Mesenteric fat pad (tissue), 1 donor: ENCODE measurements around the gene MAPK6. TPM values are rescaled to one million over a fixed set of nuclear protein-coding genes. Genes with fewer than 3 reads are reported as not detected.

ENCODE experiments used
- DNase-seq: peaks from one replicate; pipeline ENCODE4 v3.0.0-alpha.2; 2020; ENCODE audit warnings: low spot score
- total RNA-seq: library from RNA; stranded (reverse); fragmentation: NEBNext Ultra II Directional; extraction: Animal tissue kit (Norgen Biotek cat#: 25700); gene quantifications from one replicate; pipeline ENCODE4 v1.2.1, GENCODE V29; 2021
- donor health status: DM: yes; HTN: yes; CAD: no.

The MAPK6 gene
- total RNA-seq, 1 donor from 2014 or later = 32.1 TPM

DNA sequence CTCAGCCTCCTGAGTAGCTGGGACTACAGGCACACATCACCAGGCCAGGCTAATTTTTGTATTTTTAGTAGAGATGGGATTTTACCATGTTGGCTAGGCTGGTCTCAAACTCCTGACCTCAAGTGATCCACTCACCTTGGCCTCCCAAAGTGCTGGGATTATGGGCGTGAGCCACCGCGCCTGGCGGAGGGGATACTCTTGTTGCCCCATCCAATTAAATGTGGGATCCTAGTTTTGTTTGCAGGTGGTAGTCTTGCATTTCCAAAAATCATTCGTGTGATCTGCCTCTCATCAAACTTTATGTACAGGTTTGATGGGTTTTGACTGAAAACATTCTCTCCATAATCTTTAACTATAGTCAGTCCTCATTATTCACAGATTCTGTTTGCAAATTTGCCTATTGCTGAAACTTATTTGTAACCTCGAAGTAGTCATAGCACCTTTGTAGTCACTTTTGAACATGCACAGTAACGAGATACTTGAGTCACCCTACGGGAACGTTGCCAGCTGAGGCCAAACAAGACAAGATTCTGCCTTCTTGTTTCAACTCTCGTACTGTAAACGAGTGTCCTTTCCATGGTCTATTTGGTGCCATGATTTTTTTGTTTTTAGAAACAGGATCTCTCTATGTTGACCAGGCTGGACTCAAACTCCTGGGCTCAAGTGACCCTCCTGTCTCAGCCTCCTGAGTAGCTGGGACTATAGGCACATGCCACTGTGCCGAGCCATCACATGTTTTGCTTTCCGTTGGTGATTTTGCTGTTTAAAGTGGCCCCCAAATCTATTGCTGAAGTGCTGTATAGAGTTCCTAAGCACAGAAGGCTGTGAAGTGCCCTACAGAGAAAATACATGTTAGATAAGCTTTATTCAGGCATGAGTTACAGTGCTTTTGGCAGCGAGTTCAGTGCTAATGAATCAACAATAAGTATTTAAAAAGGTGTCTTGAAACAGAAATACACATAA lies 8.1 kb upstream of the MAPK6 start:
- no peak for DNase-seq

DNA sequence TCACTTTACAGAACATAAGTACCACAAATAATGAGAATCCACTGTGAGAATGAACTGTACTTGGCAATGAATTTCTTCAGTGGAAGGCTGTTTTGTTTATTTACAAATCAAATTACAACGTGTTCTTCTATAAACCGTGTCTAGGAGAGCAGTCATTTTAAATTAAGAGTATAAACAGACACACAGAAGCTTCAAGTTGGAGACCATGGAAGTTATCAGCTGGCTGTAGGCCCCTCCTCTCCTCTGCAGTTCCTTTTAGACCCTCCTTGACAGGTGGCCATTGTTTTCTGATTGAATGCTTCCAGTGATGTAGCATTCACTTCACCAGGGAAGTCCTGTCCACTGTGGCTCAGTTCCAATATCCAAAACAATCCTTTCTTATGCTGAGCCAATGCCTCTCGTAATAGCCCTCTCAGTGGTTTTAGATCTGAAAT lies 7.3 kb upstream of the MAPK6 start:
- no peak for DNase-seq

DNA sequence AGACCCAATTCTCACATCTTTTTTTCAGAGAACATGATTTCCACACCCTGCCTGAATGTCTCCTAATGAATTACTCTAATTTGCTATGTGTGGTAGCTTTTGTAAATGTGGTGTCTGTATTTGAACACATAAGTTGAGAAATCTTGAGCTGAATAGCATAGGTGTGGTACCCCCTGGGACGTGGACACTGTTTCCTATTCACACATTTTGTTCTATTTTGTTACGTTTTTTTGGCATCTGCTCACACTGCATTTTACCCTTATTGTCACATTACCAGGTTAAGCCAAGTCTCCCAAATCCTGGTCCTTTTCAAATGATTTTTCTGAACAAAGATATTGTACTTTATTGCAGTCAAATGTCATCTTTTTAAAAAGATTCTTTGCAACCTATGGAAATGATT lies 6.8 kb upstream of the MAPK6 start:
- DNase-seq = no peak

DNA sequence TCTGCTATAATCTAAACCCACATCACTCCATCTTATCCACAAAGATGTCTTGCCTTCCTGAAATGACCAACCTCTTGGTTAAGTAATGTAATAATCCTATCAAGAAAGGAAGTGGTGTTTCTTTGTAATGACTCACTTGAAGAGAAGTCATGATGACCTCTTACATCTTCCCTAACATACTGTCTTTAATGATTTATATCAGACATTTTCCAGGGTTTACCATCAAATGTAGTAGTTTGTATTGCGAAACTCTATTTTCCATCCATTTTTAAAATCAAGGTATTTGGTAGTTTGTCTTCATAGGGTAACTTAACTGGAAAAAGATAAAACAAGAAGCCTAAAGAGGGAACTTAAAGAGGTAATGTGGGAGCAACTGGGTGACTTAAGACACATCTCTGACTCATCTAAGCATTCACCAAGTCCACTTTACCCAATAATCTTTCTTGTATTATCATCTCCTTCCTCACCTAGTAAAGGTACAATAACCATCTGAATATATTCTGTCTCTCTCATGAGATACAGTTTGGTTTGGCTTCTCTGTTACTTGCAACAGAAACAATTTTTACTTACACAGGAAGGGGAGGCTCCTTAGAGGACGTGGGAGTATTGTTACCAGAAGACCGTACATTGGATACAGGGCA lies 5.7 kb upstream of the MAPK6 start:
- no peak for DNase-seq

DNA sequence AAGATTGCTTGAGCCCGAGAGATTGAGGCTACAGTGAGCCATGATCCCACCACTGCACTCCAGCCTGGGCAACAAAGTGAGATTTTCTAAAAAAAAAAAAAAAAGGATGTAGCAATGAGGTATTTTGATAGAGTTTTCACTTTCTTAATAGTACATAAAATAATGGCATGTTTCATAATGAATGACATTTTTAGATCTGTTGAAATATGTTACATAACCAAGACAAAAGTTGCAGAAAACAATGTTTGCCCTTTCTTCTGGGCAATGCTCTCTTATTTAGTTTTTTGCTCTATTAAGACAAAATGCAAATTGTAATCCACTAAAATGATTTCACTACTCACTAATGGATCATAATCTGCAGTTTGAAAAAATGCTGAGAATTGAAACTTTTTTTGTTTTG lies 4.4 kb upstream of the MAPK6 start:
- DNase-seq = no peak

DNA sequence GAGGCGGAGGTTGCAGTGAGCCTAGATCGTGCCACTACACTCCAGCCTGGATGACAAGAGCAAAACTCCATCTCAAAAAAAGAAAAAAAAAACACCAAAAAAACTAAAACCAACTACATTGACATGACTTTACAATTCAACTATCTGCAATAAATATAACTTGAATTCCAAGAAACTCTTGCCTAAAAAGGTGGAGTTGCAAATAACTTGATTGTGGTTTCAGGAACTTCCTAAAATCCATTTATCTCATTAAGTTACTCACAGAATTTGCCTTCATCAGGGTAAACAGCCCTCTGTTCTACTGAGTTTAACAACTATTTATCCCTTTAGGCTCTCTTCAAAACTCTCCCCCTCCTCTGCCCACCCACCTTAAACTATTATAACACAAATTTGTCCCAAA lies 2.7 kb upstream of the MAPK6 start:
- DNase-seq = no peak

DNA sequence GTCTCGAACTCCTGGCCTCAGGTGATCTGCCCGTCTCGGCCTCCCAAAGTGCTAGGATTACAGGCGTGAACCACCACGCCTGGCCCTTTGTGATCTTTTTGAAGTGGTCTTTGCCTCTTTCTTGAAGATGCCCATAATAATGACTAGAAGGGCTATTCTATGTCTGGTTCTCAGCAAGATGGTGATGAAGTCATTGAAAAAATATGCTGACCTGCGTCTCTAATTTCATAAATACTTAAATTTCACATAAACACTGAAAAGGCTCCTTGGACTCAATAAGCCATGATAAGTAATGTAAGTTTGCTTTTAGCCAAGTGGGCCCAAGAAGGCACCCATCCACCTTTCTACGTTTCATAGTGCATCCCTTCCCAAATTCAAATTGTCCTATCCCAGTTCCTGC lies 775 bp upstream of the MAPK6 start:
- DNase-seq = no peak

DNA sequence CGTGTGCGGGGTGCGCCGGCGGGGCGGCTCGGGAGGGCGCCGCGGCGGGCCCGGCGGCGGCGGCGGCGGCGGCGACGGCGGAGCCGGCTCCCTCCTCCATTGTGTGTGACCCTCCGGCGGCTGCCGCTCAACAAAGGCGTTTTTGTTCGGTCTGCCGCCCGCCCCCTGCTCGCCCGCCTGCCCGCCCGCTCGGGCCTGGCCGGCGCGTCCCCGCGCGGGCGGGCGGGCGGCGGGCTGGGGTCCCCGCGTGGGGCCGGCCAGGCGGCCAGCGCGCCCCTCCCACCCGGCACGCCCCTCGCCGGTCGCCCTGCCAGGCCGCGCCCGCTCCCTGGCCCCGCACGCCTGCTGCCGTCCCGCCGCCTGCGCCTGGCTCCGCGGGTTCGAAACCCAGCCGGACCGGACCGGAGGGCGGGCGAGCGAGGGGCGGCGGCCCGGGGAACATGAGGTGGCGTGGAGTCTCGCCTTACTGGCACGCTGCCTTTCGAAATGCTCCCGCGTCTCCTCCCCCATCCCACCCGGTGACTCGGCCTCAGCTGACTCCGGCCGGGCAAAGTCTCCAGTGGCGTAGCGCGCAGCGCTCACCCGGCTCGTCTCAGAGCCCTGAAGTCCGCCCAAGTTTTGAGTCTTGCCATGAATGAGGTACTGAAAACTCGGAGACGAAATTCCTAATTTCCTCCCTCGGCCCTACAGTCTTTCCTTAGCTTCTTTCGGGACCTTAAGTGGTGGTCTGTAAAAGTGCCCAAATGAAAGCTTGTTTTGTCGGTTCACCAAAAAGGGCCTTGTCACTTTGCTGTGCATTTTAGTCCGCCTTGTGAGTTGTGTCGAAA lies 588 bp downstream of the MAPK6 start:
- DNase-seq = peak; percentile 97

DNA sequence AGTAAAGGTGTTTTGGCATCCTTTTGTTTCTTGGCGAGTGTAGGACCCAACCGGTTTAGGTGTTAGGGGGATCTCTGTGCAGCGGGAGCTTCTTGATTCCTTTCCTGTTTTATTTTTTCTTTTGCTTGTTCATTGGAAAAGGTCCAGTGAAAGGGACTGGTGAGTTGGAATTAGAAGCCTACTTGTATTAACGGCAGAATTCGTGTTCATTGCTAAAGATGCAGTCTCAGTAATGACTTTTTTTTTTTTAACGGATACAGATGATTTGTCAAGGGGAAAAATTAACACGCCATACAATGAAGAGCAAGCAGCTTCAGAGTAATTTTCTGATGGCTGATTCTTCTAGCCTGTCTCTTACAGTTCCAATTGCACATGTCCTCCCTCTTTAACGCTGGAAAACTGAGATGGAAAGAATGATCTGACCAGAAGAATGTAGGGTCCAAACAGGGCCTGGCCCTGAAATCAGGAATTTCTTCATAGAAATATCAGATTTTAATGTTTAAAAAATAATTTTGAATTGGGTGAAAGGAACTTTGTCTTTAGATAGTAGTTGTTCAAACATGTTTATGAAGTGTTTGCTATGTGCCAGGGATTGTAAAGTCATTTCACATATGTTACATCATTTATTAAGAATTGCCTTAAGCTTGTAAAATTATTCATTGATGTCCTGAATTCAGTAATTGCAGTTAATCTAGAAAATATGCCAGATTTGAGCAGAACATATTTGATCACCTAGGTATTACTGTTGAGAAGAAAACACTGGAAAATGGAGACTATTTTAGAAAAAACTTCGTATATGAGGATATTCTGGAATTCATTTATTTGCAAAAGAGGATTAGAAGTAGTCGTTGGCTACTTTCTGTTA lies 1.4 kb downstream of the MAPK6 start:
- no peak for DNase-seq

DNA sequence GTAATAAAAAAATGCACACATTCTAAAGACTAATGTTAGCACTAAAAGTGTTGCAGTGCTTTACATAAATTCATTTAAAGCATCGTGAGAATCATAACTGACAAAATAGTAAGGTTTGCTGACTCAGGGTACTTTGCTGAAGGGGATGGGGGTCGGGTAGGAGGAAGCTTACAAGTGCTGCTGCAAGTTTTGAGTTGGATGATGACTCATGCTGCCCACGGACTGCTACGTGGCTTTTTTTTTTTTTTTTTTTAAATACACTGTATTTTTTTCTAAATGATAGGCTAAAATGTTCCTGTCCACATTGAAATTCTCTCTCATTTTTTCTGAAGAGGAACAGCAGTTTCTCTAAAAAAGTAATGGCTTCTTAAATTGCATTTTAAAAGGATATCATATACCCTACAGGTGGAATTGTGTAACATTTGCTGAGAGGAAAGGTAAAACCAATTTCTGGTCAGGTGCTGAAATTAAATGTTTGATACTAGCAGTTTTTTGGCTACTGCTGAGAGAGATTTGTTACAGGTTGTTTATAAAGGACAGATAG lies 2.2 kb downstream of the MAPK6 start:
- no peak for DNase-seq

DNA sequence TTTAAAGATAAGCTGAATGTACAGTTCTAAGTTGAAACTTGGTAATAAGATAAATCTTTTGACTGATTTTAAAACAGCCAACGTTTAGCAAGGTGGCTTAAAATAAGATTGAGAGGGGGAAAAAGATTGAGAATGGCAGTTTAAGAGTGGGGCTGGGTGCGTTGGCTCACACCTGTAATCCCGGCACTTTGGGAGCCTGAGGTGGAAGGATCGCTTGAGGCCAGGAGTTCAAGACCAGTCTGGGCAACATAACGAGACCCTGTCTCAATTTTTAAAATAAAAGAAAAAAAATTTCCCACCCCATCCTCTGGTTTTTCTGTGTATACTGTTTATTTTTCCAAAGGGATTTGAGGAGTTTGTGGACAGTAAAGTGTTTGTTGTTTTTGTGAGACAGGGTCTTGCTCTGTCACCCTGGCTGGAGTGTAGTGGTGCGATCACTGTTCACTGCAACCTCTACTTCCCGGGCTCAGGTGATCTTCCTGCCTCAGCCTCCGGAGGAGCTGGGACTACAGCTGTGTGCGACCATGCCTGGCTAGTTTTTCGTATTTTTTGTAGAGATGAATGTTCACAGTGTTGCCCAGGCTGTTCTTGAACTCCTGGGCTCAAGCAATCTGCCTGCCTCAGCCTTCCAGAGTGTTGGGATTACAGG lies 3.0 kb downstream of the MAPK6 start:
- DNase-seq = no peak

DNA sequence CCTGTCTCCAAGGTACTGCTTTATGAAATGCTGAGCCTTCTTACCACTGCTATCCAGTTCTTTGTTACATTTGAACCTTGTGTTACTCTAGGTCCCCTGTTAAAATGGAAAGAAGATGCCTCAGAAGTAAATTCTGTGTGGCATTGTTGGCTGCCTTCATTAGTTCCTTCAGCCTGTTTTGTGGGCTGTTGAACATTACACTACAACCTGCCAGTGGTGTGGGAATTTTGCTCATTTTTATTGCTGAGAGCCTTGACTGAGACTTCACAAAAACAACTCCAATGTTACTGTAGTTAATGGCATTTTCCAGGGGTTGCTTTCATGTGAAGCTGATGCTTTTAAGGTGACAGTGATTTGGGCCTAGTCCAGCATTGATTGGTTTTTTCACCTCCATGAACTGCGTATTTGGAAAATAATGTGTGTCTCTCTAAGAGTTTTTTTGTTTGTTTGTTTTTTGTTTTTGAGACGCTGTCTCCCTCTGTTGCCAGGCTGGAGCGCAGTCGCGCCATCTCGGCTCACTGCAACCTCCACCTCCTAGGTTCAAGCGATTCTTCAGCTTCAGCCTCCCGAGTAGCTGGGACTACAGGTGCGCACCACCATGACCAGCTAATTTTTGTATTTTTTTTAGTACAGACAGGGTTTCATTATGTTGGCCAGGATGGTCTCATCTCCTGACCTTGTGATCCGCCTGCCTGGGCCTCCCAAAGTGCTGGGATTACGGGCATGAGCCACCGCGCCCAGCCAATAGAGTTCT lies 4.3 kb downstream of the MAPK6 start:
- no peak for DNase-seq

DNA sequence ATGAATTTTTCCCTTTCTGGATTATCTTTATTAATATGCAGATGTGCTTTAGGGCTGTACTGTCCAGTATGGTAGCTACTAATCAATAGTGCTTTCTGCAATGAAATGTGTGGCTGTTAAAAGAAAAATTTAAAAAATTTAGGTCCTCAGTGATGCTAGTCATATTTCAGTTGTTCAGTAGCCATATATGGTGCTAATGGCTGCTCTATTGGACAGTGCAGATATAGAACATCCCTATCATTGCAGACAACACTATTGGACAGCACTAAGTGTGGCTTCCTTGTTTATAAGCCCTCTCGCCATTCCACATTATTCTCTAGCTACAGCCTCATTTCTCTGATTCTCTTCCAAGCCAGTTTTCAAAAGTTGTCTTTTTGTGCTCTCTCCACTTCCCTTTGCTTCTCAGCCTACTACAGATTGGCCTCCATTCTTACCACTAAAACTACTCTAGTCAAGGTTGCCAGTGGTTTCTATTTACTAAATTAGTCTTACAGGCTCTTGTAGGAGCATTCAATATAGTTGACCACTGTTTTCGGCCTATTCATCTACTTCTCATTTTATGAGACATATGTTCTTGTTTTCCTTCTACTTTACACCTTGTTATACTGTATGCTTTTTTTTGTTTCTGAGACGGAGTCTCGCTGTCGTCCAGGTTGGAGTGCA lies 9.5 kb downstream of the MAPK6 start:
- DNase-seq = no peak

DNA sequence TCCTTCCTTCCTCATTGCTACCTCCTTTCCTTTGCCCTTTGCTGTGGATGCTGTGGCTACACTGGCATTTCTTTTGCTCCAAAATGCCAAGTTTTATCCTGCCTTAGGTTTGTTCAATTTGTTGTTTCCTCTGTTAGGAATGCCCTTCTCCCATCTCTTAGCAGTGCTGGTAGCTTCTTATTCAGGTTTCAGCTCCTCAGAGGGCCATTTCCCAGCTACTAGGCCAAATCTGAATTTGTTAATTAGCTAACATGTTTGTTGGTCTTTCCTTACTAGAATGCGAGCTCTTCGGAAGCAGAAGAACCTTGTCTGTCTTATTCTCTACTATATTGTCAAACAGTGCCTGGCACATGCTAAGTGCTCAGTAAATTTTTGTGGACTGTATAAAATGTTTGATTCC lies 11.0 kb downstream of the MAPK6 start:
- no peak for DNase-seq

DNA sequence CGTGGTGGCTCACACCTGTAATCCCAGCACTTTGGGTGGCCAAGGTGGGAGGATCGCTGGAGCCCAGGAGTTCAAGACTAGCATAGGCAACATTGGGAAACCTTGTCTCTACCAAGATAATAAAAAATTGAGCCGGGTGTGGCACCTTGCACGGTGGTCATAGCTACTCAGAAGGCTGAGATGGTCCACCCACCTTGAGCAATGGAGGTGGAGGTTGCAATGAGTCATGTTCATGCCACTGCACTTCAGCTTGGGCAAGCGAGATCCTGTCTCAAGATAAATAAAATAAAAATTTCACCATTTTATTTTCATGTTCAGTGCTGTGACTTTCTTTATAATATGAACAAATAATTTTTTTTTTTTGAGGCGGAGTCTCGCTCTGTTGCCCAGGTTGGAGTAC lies 12.5 kb downstream of the MAPK6 start:
- DNase-seq = no peak

DNA sequence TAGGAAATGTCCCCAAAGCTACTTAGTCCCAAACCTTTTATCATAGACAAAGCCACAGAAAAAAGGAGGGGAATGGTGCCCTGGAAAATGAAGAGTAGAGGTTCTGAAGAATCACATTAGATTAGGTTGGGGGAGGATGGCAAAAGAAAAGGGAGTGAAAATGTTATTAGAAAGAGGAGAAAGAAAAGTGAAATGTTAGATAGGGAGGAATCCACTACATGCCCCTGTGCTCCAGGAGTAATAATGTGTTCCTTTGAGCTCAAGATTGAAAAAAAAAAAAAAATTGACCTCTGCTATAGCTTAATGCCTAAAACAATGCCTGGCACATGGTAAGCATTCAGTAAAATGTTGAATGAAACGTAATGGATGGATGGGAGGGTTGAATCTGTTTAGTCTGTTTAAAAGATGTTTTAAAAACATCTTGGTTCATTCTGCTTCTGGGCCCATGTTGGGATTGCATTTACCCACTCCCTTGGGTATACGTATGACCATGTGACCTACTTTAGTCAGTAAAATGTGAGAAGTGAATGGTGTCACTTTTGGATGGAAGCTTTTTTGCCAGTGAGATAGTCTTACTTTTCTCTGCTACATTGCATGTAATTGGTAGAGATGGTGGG lies 19.0 kb downstream of the MAPK6 start:
- DNase-seq = no peak

DNA sequence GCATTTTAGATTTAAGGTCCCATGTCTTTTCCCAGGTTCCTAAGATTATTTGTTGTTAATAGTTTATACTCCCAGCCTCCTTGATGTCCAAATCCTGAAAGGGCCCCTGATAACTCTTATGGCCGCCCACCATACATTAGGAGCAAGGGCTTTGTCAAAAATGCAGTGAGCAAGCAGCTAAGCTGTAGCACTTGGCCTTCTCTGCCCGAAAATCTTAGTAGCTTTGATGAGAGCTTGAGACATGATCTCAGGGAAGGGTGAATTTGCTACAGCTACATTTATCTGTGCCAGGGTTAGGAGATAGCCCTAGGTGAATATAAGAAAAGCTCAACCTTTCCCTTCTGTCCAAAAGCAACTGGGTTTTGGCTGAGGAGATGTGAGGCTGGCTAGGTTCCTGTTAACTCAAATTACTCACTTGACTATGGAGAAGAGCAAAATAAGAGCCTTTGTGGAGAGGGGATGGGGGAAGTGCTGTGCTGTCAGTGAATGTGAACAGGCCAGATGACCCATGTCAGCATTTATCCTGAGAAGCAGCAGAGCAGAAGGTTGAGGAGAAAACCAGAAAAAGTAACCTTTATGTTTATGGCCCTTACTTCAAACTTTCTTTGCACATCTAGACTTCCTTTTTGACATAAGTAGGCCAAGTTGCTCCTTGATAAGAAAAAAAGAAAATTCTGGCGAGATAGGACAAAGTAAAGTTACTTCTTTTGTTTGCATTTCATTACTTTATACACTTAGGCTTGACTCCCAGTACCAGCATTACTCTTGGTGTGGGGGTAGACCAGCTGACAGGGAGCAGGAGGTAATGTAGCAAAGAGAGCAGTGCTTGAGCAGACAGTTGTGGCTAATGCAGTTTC lies 21.1 kb downstream of the MAPK6 start:
- DNase-seq = no peak
